Measurements from ENCODE around the gene MCM8. TPM values are rescaled to one million over a fixed set of nuclear protein-coding genes. Genes with fewer than 3 reads are reported as not detected.

The MCM8 gene
- polyA plus RNA-seq, 2 donors, result 2.5 to 2.9 TPM

GRCh38 chr20:5938456-5939029 lies 11.9 kb upstream of the MCM8 start:
- Histone ChIP-seq H3K4me1 (ENCODE audit: control insufficient read depth in 2 of 2, insufficient read depth in 2 of 2, low read length in 1 of 2) (no peaks in the 10 kb centered on the region), H3K36me3 (ENCODE audit: control insufficient read depth in 2 of 2, insufficient read depth in 2 of 2, low read length in 1 of 2) (peaks cover 12 to 22% of the 10 kb centered on the region in 2 donors), H3K27ac (ENCODE audit: low read depth in 2 of 2, low read length in 1 of 2) (no peak overlapping the region), H3K4me3 (ENCODE audit: low read depth in 1 of 2, low read length in 2 of 2) (no peak overlapping the region), H3K9me3 (ENCODE audit: control insufficient read depth in 2 of 2, insufficient read depth in 1 of 2, low read depth in 1 of 2, low read length in 1 of 2) (no peaks in the 10 kb centered on the region), H3K27me3 (ENCODE audit: control insufficient read depth in 1 of 2, insufficient read depth in 2 of 2, low read length in 2 of 2) (no peaks in the 10 kb centered on the region)
- 73 to 76% methylated on average over 6 of the region's 6 CpGs for WGBS, 2 donors

GRCh38 chr20:5945963-5946362 lies 4.5 kb upstream of the MCM8 start:
- Histone ChIP-seq H3K27ac (ENCODE audit: low read depth in 2 of 2, low read length in 1 of 2) (no peak overlapping the region), H3K9me3 (ENCODE audit: control insufficient read depth in 2 of 2, insufficient read depth in 1 of 2, low read depth in 1 of 2, low read length in 1 of 2) (no peaks in the 10 kb centered on the region), H3K4me3 (ENCODE audit: low read depth in 1 of 2, low read length in 2 of 2) (no peak overlapping the region), H3K36me3 (ENCODE audit: control insufficient read depth in 2 of 2, insufficient read depth in 2 of 2, low read length in 1 of 2) (peaks cover 13 to 22% of the 10 kb centered on the region in 2 donors), H3K4me1 (ENCODE audit: control insufficient read depth in 2 of 2, insufficient read depth in 2 of 2, low read length in 1 of 2) (no peaks in the 10 kb centered on the region), H3K27me3 (ENCODE audit: control insufficient read depth in 1 of 2, insufficient read depth in 2 of 2, low read length in 2 of 2) (no peaks in the 10 kb centered on the region)
- WGBS, 2 donors, result 44 to 69% methylated on average over 3 of the region's 3 CpGs

- 73 to 77% methylated on average over 6 of the region's 6 CpGs for WGBS, 2 donors
- H3K4me3 ChIP-seq (ENCODE audit: low read depth in 1 of 2, low read length in 2 of 2), result no peak overlapping the region
- no peaks in the 10 kb centered on the region for H3K4me1 ChIP-seq (ENCODE audit: control insufficient read depth in 2 of 2, insufficient read depth in 2 of 2, low read length in 1 of 2)
- H3K36me3 ChIP-seq (ENCODE audit: control insufficient read depth in 2 of 2, insufficient read depth in 2 of 2, low read length in 1 of 2), result peaks cover 13 to 14% of the 10 kb centered on the region in 2 donors
- no peaks in the 10 kb centered on the region for H3K27me3 ChIP-seq (ENCODE audit: control insufficient read depth in 1 of 2, insufficient read depth in 2 of 2, low read length in 2 of 2)
- H3K9me3 ChIP-seq (ENCODE audit: control insufficient read depth in 2 of 2, insufficient read depth in 1 of 2, low read depth in 1 of 2, low read length in 1 of 2), result no peaks in the 10 kb centered on the region
- H3K27ac ChIP-seq (ENCODE audit: low read depth in 2 of 2, low read length in 1 of 2), result no peak overlapping the region
These were observed 3.2 kb upstream of the MCM8 start for GRCh38 chr20:5947276-5947675.

- H3K27me3 ChIP-seq (ENCODE audit: control insufficient read depth in 1 of 2, insufficient read depth in 2 of 2, low read length in 2 of 2), result no peaks in the 10 kb centered on the region
- peaks cover 5% of the 10 kb centered on the region in 2 donors for H3K36me3 ChIP-seq (ENCODE audit: control insufficient read depth in 2 of 2, insufficient read depth in 2 of 2, low read length in 1 of 2)
- H3K4me3 ChIP-seq (ENCODE audit: low read depth in 1 of 2, low read length in 2 of 2), result peak overlapping the region; percentile 80 to 98
- WGBS, 2 donors, result 0 to 1% methylated on average over 11 of the region's 11 CpGs
- no peaks in the 10 kb centered on the region for H3K4me1 ChIP-seq (ENCODE audit: control insufficient read depth in 2 of 2, insufficient read depth in 2 of 2, low read length in 1 of 2)
- H3K9me3 ChIP-seq (ENCODE audit: control insufficient read depth in 2 of 2, insufficient read depth in 1 of 2, low read depth in 1 of 2, low read length in 1 of 2), result no peaks in the 10 kb centered on the region
- H3K27ac ChIP-seq (ENCODE audit: low read depth in 2 of 2, low read length in 1 of 2), result peak overlapping the region; percentile 14 to 49
These were observed 545 bp upstream of the MCM8 start for GRCh38 chr20:5949943-5950270.

- Histone ChIP-seq H3K36me3 (ENCODE audit: control insufficient read depth in 2 of 2, insufficient read depth in 2 of 2, low read length in 1 of 2) (no peaks in the 10 kb centered on the region), H3K9me3 (ENCODE audit: control insufficient read depth in 2 of 2, insufficient read depth in 1 of 2, low read depth in 1 of 2, low read length in 1 of 2) (no peaks in the 10 kb centered on the region), H3K4me3 (ENCODE audit: low read depth in 1 of 2, low read length in 2 of 2) (no peak overlapping the region), H3K27me3 (ENCODE audit: control insufficient read depth in 1 of 2, insufficient read depth in 2 of 2, low read length in 2 of 2) (no peaks in the 10 kb centered on the region), H3K27ac (ENCODE audit: low read depth in 2 of 2, low read length in 1 of 2) (no peak overlapping the region), H3K4me1 (ENCODE audit: control insufficient read depth in 2 of 2, insufficient read depth in 2 of 2, low read length in 1 of 2) (no peaks in the 10 kb centered on the region)
- 94 to 95% methylated on average over 6 of the region's 6 CpGs for WGBS, 2 donors
These were observed 17.0 kb downstream of the MCM8 start for GRCh38 chr20:5967469-5967868.

GRCh38 chr20:5968462-5968861 lies 18.0 kb downstream of the MCM8 start:
- H3K4me3 ChIP-seq (ENCODE audit: low read depth in 1 of 2, low read length in 2 of 2), result no peak overlapping the region
- no peaks in the 10 kb centered on the region for H3K9me3 ChIP-seq (ENCODE audit: control insufficient read depth in 2 of 2, insufficient read depth in 1 of 2, low read depth in 1 of 2, low read length in 1 of 2)
- H3K4me1 ChIP-seq (ENCODE audit: control insufficient read depth in 2 of 2, insufficient read depth in 2 of 2, low read length in 1 of 2), result no peaks in the 10 kb centered on the region
- H3K36me3 ChIP-seq (ENCODE audit: control insufficient read depth in 2 of 2, insufficient read depth in 2 of 2, low read length in 1 of 2), result no peaks in the 10 kb centered on the region
- H3K27me3 ChIP-seq (ENCODE audit: control insufficient read depth in 1 of 2, insufficient read depth in 2 of 2, low read length in 2 of 2), result no peaks in the 10 kb centered on the region
- H3K27ac ChIP-seq (ENCODE audit: low read depth in 2 of 2, low read length in 1 of 2), result no peak overlapping the region
- WGBS, 2 donors, result 92 to 93% methylated on average over 3 of the region's 3 CpGs

- Histone ChIP-seq H3K4me1 (ENCODE audit: control insufficient read depth in 2 of 2, insufficient read depth in 2 of 2, low read length in 1 of 2) (no peaks in the 10 kb centered on the region), H3K9me3 (ENCODE audit: control insufficient read depth in 2 of 2, insufficient read depth in 1 of 2, low read depth in 1 of 2, low read length in 1 of 2) (no peaks in the 10 kb centered on the region), H3K36me3 (ENCODE audit: control insufficient read depth in 2 of 2, insufficient read depth in 2 of 2, low read length in 1 of 2) (no peaks in the 10 kb centered on the region), H3K27ac (ENCODE audit: low read depth in 2 of 2, low read length in 1 of 2) (no peak overlapping the region), H3K27me3 (ENCODE audit: control insufficient read depth in 1 of 2, insufficient read depth in 2 of 2, low read length in 2 of 2) (no peaks in the 10 kb centered on the region), H3K4me3 (ENCODE audit: low read depth in 1 of 2, low read length in 2 of 2) (no peak overlapping the region)
- 86 to 88% methylated on average over 9 of the region's 9 CpGs for WGBS, 2 donors
These were observed 19.0 kb downstream of the MCM8 start for GRCh38 chr20:5969348-5969935.

GRCh38 chr20:5969940-5970339 lies 19.5 kb downstream of the MCM8 start:
- Histone ChIP-seq H3K27ac (ENCODE audit: low read depth in 2 of 2, low read length in 1 of 2) (no peak overlapping the region), H3K9me3 (ENCODE audit: control insufficient read depth in 2 of 2, insufficient read depth in 1 of 2, low read depth in 1 of 2, low read length in 1 of 2) (no peaks in the 10 kb centered on the region), H3K4me1 (ENCODE audit: control insufficient read depth in 2 of 2, insufficient read depth in 2 of 2, low read length in 1 of 2) (no peaks in the 10 kb centered on the region), H3K4me3 (ENCODE audit: low read depth in 1 of 2, low read length in 2 of 2) (no peak overlapping the region), H3K36me3 (ENCODE audit: control insufficient read depth in 2 of 2, insufficient read depth in 2 of 2, low read length in 1 of 2) (no peaks in the 10 kb centered on the region), H3K27me3 (ENCODE audit: control insufficient read depth in 1 of 2, insufficient read depth in 2 of 2, low read length in 2 of 2) (no peaks in the 10 kb centered on the region)

GRCh38 chr20:5970381-5970780 lies 19.9 kb downstream of the MCM8 start:
- no peaks in the 10 kb centered on the region for H3K4me1 ChIP-seq (ENCODE audit: control insufficient read depth in 2 of 2, insufficient read depth in 2 of 2, low read length in 1 of 2)
- 84 to 91% methylated on average over 2 of the region's 2 CpGs for WGBS, 2 donors
- no peak overlapping the region for H3K27ac ChIP-seq (ENCODE audit: low read depth in 2 of 2, low read length in 1 of 2)
- H3K27me3 ChIP-seq (ENCODE audit: control insufficient read depth in 1 of 2, insufficient read depth in 2 of 2, low read length in 2 of 2), result no peaks in the 10 kb centered on the region
- H3K4me3 ChIP-seq (ENCODE audit: low read depth in 1 of 2, low read length in 2 of 2), result no peak overlapping the region
- H3K36me3 ChIP-seq (ENCODE audit: control insufficient read depth in 2 of 2, insufficient read depth in 2 of 2, low read length in 1 of 2), result no peaks in the 10 kb centered on the region
- no peaks in the 10 kb centered on the region for H3K9me3 ChIP-seq (ENCODE audit: control insufficient read depth in 2 of 2, insufficient read depth in 1 of 2, low read depth in 1 of 2, low read length in 1 of 2)

GRCh38 chr20:5971203-5971602 lies 20.8 kb downstream of the MCM8 start:
- no peaks in the 10 kb centered on the region for H3K36me3 ChIP-seq (ENCODE audit: control insufficient read depth in 2 of 2, insufficient read depth in 2 of 2, low read length in 1 of 2)
- H3K4me1 ChIP-seq (ENCODE audit: control insufficient read depth in 2 of 2, insufficient read depth in 2 of 2, low read length in 1 of 2), result no peaks in the 10 kb centered on the region
- H3K27me3 ChIP-seq (ENCODE audit: control insufficient read depth in 1 of 2, insufficient read depth in 2 of 2, low read length in 2 of 2), result no peaks in the 10 kb centered on the region
- H3K9me3 ChIP-seq (ENCODE audit: control insufficient read depth in 2 of 2, insufficient read depth in 1 of 2, low read depth in 1 of 2, low read length in 1 of 2), result no peaks in the 10 kb centered on the region
- no peak overlapping the region for H3K27ac ChIP-seq (ENCODE audit: low read depth in 2 of 2, low read length in 1 of 2)
- no peak overlapping the region for H3K4me3 ChIP-seq (ENCODE audit: low read depth in 1 of 2, low read length in 2 of 2)

Data from esophagus (tissue), 2 donors.